ENCODE results near the gene CCDC142.
"Not testable (repeated sequence)": the region's sequence is repeated elsewhere in the genome, so short reads cannot be mapped to it uniquely, and the experiment has no call there.

CCDC142 gene

DNA sequence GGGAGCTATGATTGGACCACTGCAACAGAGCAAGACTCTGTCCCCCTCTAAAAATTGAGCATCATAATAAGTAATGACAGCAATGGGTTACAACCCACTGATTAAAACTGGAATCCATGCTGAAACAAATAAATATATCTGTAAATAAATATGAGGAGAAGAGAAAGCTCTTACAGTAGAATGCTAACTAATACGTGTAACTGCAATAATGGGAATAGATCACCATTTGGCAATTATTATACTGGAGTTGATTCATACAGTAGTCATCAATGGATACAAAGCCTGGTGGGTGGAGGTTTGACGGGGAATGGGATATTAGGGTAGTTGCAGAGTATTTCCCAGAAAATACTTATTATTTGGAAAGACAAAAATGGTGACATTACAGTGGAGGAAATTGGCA is 34.0 kb downstream of the CCDC142 start:
- no peaks in the 10 kb centered on the region for H3K4me1 ChIP-seq
- TF ChIP-seq CTCF (IDR thresholded peaks at IDR 0.05; ENCODE audit: low read depth, low read length): no peak
- DNase-seq: no peak

GRCh38 chr2:74447230-74447999 is 35.4 kb downstream of the CCDC142 start:
- Histone ChIP-seq H3K36me3 (no peaks in the 10 kb centered on the region), H3K27me3 (no peaks in the 10 kb centered on the region), H3K4me3 (ENCODE audit: low read depth, low read length) (no peak overlapping the region), H3K4me1 (no peaks in the 10 kb centered on the region), H3K9me3 (no peaks in the 10 kb centered on the region)
- TF ChIP-seq CTCF (IDR thresholded peaks at IDR 0.05; ENCODE audit: low read depth, low read length): no peak
- DNase-seq: no peak

More for the DNA sequence above, 34.0 kb downstream of the CCDC142 start:
- H3K36me3 ChIP-seq: no peaks in the 10 kb centered on the region
- no peaks in the 10 kb centered on the region for H3K27me3 ChIP-seq
- no peaks in the 10 kb centered on the region for H3K9me3 ChIP-seq
- H3K4me3 ChIP-seq (ENCODE audit: low read depth, low read length): no peak overlapping the region

- Histone ChIP-seq H3K9me3 (no peaks in the 10 kb centered on the region), H3K4me3 (ENCODE audit: low read depth, low read length) (no peak overlapping the region), H3K36me3 (no peaks in the 10 kb centered on the region), H3K4me1 (peaks cover 3% of the 10 kb centered on the region; the same call in 1 of the 2 replicates), H3K27me3 (no peaks in the 10 kb centered on the region)
- no peak for TF ChIP-seq CTCF (IDR thresholded peaks at IDR 0.05; ENCODE audit: low read depth, low read length)
- DNase-seq: no peak
Measured at GRCh38 chr2:74444498-74445318, 38.1 kb downstream of the CCDC142 start.

GRCh38 chr2:74442483-74443297 is 40.1 kb downstream of the CCDC142 start:
- not testable (repeated sequence) for H3K4me3 ChIP-seq (ENCODE audit: low read depth, low read length); H3K27me3 ChIP-seq; DNase-seq; H3K9me3 ChIP-seq; H3K4me1 ChIP-seq; H3K36me3 ChIP-seq

DNA sequence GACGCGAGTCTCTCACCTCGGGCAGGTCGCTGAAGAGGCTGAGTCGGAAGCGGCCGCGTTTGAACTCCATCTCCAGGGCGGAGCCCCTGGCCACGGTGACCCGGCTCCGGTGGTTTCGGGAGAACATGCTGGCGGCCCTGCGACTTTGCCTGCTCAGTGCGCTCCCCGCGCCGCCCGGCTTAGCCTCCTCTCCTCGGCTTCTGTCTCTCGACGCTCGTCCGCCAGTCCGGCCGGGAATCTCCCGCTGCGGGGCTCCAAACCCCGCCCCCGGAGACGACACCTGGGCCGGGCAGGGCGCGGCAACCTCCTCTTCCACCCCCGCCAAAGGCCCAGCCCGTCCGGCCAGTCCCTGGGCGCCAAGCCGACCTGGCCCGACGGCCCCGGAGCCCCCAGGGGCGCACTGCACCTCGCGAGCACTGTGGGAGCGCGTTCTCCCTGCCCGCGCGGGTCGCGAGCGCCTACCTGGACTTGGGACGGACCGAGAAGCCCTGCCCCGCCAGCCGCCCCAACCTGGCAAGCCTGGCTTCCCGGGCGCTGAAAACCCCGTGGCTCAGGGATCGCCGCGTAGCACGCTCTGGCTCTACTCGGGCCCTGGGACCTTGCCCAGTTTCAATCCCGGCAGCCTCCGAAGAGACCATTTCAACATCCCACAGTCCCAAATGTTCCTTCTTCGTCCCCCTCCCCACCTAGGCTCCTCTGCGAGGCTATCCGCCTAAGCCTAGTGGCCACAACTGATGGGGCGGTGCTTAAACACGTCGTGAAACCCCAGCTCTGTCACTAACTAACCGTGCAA is 40.9 kb downstream of the CCDC142 start, which contains the start of gene RTKN:
TSS of gene RTKN (minus strand) at position 248 of the 793 bp plus-strand sequence. CDS start at position 127, 121 bp downstream.
- H3K4me1 ChIP-seq: peaks cover 3% of the 10 kb centered on the region; the same call in 1 of the 2 replicates
- no peaks in the 10 kb centered on the region for H3K36me3 ChIP-seq
- TF ChIP-seq CTCF (IDR thresholded peaks at IDR 0.05; ENCODE audit: low read depth, low read length): no peak
- H3K27me3 ChIP-seq: no peaks in the 10 kb centered on the region
- no peaks in the 10 kb centered on the region for H3K9me3 ChIP-seq
- no peak for DNase-seq
- H3K4me3 ChIP-seq (ENCODE audit: low read depth, low read length): peak within 1 kb of the TSS; percentile 69

All from BE2C (cell line).